ENCODE data around the gene MSRB3.

DNA sequence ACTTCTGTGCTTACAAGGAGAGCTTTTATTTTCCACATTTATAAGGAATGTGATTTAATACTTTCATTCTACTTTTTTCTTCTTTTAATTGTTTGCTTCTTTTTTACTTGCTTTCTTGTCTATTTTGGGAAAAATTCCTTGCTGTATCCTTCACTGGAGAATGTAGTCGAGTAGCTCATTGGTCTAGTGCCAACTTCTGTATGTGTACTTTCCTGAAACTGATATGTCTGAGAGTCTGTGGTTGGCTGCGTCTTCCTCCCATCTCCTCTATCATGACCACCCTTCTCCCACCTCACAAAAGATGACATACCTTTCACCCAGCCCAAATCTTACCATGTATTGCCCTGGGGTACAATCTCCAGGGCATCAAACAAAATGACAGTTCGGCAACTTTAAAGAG lies 51.8 kb downstream of the MSRB3 start:
- TF ChIP-seq POLR2A (IDR thresholded peaks at IDR 0.05), result no peak
- TF ChIP-seq, protein P1, sequence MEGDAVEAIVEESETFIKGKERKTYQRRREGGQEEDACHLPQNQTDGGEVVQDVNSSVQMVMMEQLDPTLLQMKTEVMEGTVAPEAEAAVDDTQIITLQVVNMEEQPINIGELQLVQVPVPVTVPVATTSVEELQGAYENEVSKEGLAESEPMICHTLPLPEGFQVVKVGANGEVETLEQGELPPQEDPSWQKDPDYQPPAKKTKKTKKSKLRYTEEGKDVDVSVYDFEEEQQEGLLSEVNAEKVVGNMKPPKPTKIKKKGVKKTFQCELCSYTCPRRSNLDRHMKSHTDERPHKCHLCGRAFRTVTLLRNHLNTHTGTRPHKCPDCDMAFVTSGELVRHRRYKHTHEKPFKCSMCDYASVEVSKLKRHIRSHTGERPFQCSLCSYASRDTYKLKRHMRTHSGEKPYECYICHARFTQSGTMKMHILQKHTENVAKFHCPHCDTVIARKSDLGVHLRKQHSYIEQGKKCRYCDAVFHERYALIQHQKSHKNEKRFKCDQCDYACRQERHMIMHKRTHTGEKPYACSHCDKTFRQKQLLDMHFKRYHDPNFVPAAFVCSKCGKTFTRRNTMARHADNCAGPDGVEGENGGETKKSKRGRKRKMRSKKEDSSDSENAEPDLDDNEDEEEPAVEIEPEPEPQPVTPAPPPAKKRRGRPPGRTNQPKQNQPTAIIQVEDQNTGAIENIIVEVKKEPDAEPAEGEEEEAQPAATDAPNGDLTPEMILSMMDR (IDR thresholded peaks at IDR 0.05), result no peak
